Neuronal stem cell (in vitro differentiated cells): Measurements from ENCODE around the gene SNX32.
A peak's percentile ranks its signal among the peaks of the same experiment; 100 is the strongest.

ENCODE experiments used
- DNase-seq: peaks from one replicate; pipeline ENCODE4 v3.0.0-alpha.2; 2013; ENCODE audit warnings: low spot score
- H2AFZ ChIP-seq: one replicate; pipeline ENCODE4 v1.6.1; 2013; ENCODE audit warnings: mild to moderate bottlenecking, low read length, inconsistent platforms
- H2AK5ac ChIP-seq: 2 replicates; pipeline ENCODE4 v1.6.1; 2013; ENCODE audit warnings: low read depth, mild to moderate bottlenecking, inconsistent platforms, low read length, moderate library complexity, mixed read lengths
- H2BK120ac ChIP-seq: 2 replicates; pipeline ENCODE4 v1.6.1; 2013; ENCODE audit warnings: low read depth, mild to moderate bottlenecking, inconsistent platforms, low read length, moderate library complexity, mixed read lengths
- H2BK12ac ChIP-seq: one replicate; pipeline ENCODE4 v1.6.1; 2013; ENCODE audit warnings: low read length, inconsistent platforms
- H2BK15ac ChIP-seq: 2 replicates; pipeline ENCODE4 v1.6.1; 2013; ENCODE audit warnings: mild to moderate bottlenecking, low read length, inconsistent platforms, mixed read lengths
- H2BK5ac ChIP-seq: one replicate; pipeline ENCODE4 v1.6.1; 2013; ENCODE audit warnings: inconsistent platforms, mild to moderate bottlenecking, low read length, moderate library complexity
- H3K14ac ChIP-seq: one replicate; pipeline ENCODE4 v1.6.1; 2013; ENCODE audit warnings: low read length, inconsistent platforms
- H3K18ac ChIP-seq: 2 replicates; pipeline ENCODE4 v1.6.1; 2013; ENCODE audit warnings: low read length, inconsistent platforms
- H3K23ac ChIP-seq: 2 replicates; pipeline ENCODE4 v1.6.1; 2013; ENCODE audit warnings: low read depth, mild to moderate bottlenecking, mixed read lengths, low read length, inconsistent platforms; ENCODE audit not compliant: poor library complexity
- H3K27ac ChIP-seq: replicated peaks from 3 replicates; pipeline ENCODE4 v1.5.1; 2013; ENCODE audit warnings: low read length, inconsistent platforms
- H3K27me3 ChIP-seq, 3 experiments: 2 replicates each; pipeline ENCODE4 v1.6.1; 2013; ENCODE audit warnings: low read length in 3 of 3, mild to moderate bottlenecking in 2 of 3, inconsistent platforms in 1 of 3, low read depth in 1 of 3, mixed read lengths in 1 of 3, moderate library complexity in 1 of 3; ENCODE audit not compliant: control insufficient read depth in 3 of 3, insufficient read depth in 3 of 3
- H3K36me3 ChIP-seq, 2 donors: replicated peaks in 1 of 2; 2 replicates each; pipeline ENCODE4 v1.6.1; 2013; ENCODE audit warnings: low read length in 2 of 2; ENCODE audit not compliant: control insufficient read depth in 2 of 2, insufficient read depth in 2 of 2
- H3K4ac ChIP-seq: 2 replicates; pipeline ENCODE4 v1.6.1; 2013; ENCODE audit warnings: inconsistent platforms, mild to moderate bottlenecking, low read length, moderate library complexity
- H3K4me1 ChIP-seq, 2 donors: 1 replicate in 1 of 2; 2 replicates in 1 of 2; pipeline ENCODE4 v1.6.1; 2013; ENCODE audit warnings: low read length in 2 of 2, low read depth in 1 of 2; ENCODE audit not compliant: control insufficient read depth in 2 of 2, insufficient read depth in 1 of 2
- H3K4me2 ChIP-seq: one replicate; pipeline ENCODE4 v1.6.1; 2013; ENCODE audit warnings: mild to moderate bottlenecking, low read length, inconsistent platforms; ENCODE audit not compliant: insufficient read depth, poor library complexity, severe bottlenecking
- H3K4me3 ChIP-seq, 2 donors: 2 replicates each; pipeline ENCODE4 v1.5.1; 2013; ENCODE audit warnings: low read length in 2 of 2, mild to moderate bottlenecking in 2 of 2, inconsistent platforms in 1 of 2, moderate library complexity in 1 of 2
- H3K79me1 ChIP-seq: one replicate; pipeline ENCODE4 v1.6.1; 2013; ENCODE audit warnings: low read depth, mild to moderate bottlenecking, inconsistent platforms, low read length, moderate library complexity
- H3K9ac ChIP-seq: one replicate; pipeline ENCODE4 v1.6.1; 2013; ENCODE audit warnings: mild to moderate bottlenecking, low read depth, low read length, inconsistent platforms; ENCODE audit not compliant: poor library complexity
- H3K9me3 ChIP-seq, 2 donors: replicated peaks in 1 of 2; 2 replicates each; pipeline versions ENCODE3 to v1.6.1; 2013; ENCODE audit warnings: low read length in 2 of 2, mild to moderate bottlenecking in 2 of 2, inconsistent platforms in 1 of 2, low read depth in 1 of 2, mixed read lengths in 1 of 2, moderate library complexity in 1 of 2; ENCODE audit not compliant: control insufficient read depth in 2 of 2, insufficient read depth in 1 of 2
- H4K8ac ChIP-seq: one replicate; pipeline ENCODE4 v1.6.1; 2013; ENCODE audit warnings: low read depth, mild to moderate bottlenecking, inconsistent platforms, low read length, moderate library complexity
- H4K91ac ChIP-seq: one replicate; pipeline ENCODE4 v1.6.1; 2013; ENCODE audit warnings: low read length, low read depth, mild to moderate bottlenecking, inconsistent platforms; ENCODE audit not compliant: poor library complexity
- WGBS, 2 donors: extraction: QIAGEN DNeasy Blood & Tissue Kit; methylation state at CpG; one replicate each; pipeline ENCODE4 v1.1.7; 2013; ENCODE audit warnings: missing lambda C conversion rate in 2 of 2, mixed read lengths in 1 of 2; ENCODE audit not compliant: insufficient read length in 2 of 2, insufficient replicate concordance in 1 of 2; ENCODE audit errors: extremely low coverage in 2 of 2; 5-methylcytosine and 5-hydroxymethylcytosine counted together

SNX32 gene

GRCh38 chr11:65879617-65880016 lies 45.9 kb downstream of the SNX32 start, which contains the start of gene CTSW:
CTSW (plus strand) TSS chr11:65879837; CDS start chr11:65879855, 18 bp downstream.
- Histone ChIP-seq H2AFZ (no peak within 1 kb of the TSS), H3K18ac (peak within 1 kb of the TSS; percentile 42), H4K8ac (no peak within 1 kb of the TSS), H3K23ac (peak within 1 kb of the TSS; percentile 86), H3K27me3 (no peaks in the 10 kb centered on the region), H2BK120ac (no peak within 1 kb of the TSS), H3K4me1 (peaks cover 0 to 2% of the 10 kb centered on the region in 2 donors), H3K79me1 (no peaks in the 10 kb centered on the region), H3K4ac (no peak within 1 kb of the TSS), H2BK12ac (no peak within 1 kb of the TSS), H2BK15ac (no peak within 1 kb of the TSS), H3K14ac (no peak within 1 kb of the TSS), H4K91ac (no peak within 1 kb of the TSS), H3K9me3 (peaks cover 0 to 2% of the 10 kb centered on the region in 2 donors), H3K4me3 (no peak within 1 kb of the TSS), H2BK5ac (no peak within 1 kb of the TSS), H3K4me2 (no peak within 1 kb of the TSS), H2AK5ac (no peak within 1 kb of the TSS), H3K27ac (no peak within 1 kb of the TSS), H3K9ac (no peak within 1 kb of the TSS), H3K36me3 (peaks cover 17 to 29% of the 10 kb centered on the region in 2 donors)
- no peak for DNase-seq
- no CpG with 5 or more reads among the region's 7 CpGs for WGBS, 2 donors

- DNase-seq: no peak
- no peak overlapping the region for H3K4ac ChIP-seq
- H3K36me3 ChIP-seq: peaks cover 17 to 33% of the 10 kb centered on the region in 2 donors
- no peak overlapping the region for H4K91ac ChIP-seq
- H3K4me2 ChIP-seq: no peak overlapping the region
- H2BK12ac ChIP-seq: no peak overlapping the region
- no peak overlapping the region for H3K18ac ChIP-seq
- peaks cover 0 to 2% of the 10 kb centered on the region in 2 donors for H3K4me1 ChIP-seq
- H3K9ac ChIP-seq: no peak overlapping the region
- no CpG with 5 or more reads among the region's 7 CpGs for WGBS, 2 donors
- H2AFZ ChIP-seq: no peak overlapping the region
- H2BK5ac ChIP-seq: no peak overlapping the region
- peaks cover 0 to 2% of the 10 kb centered on the region in 2 donors for H3K9me3 ChIP-seq
- H3K14ac ChIP-seq: no peak overlapping the region
- H3K79me1 ChIP-seq: no peaks in the 10 kb centered on the region
- no peak overlapping the region for H2AK5ac ChIP-seq
- no peak overlapping the region for H2BK120ac ChIP-seq
- H4K8ac ChIP-seq: no peak overlapping the region
- no peak overlapping the region for H3K4me3 ChIP-seq
- no peak overlapping the region for H2BK15ac ChIP-seq
- H3K23ac ChIP-seq: peak overlapping the region; percentile 86
- no peak overlapping the region for H3K27ac ChIP-seq
- no peaks in the 10 kb centered on the region for H3K27me3 ChIP-seq
Measured at GRCh38 chr11:65880027-65880426, 46.3 kb downstream of the SNX32 start.

- H3K27me3 ChIP-seq: no peaks in the 10 kb centered on the region
- no peaks in the 10 kb centered on the region for H3K79me1 ChIP-seq
- H3K18ac ChIP-seq: peak overlapping the region; percentile 41
- no peak overlapping the region for H3K27ac ChIP-seq
- H3K4ac ChIP-seq: no peak overlapping the region
- H2BK5ac ChIP-seq: no peak overlapping the region
- H2BK120ac ChIP-seq: no peak overlapping the region
- H3K23ac ChIP-seq: no peak overlapping the region
- WGBS, 2 donors: no CpG with 5 or more reads among the region's 7 CpGs
- H3K36me3 ChIP-seq: peaks cover 25 to 42% of the 10 kb centered on the region in 2 donors
- H3K9ac ChIP-seq: no peak overlapping the region
- no peak overlapping the region for H2BK12ac ChIP-seq
- peak overlapping the region; percentile 41 for H2AK5ac ChIP-seq
- peaks cover 0 to 2% of the 10 kb centered on the region in 2 donors for H3K9me3 ChIP-seq
- H4K8ac ChIP-seq: no peak overlapping the region
- no peak overlapping the region for H3K14ac ChIP-seq
- no peak overlapping the region for H4K91ac ChIP-seq
- no peak overlapping the region for H2BK15ac ChIP-seq
- H2AFZ ChIP-seq: no peak overlapping the region
- peaks cover 0 to 2% of the 10 kb centered on the region in 2 donors for H3K4me1 ChIP-seq
- no peak for DNase-seq
- no peak overlapping the region for H3K4me3 ChIP-seq
- no peak overlapping the region for H3K4me2 ChIP-seq
Measured at GRCh38 chr11:65880844-65881421, 47.2 kb downstream of the SNX32 start.

DNA sequence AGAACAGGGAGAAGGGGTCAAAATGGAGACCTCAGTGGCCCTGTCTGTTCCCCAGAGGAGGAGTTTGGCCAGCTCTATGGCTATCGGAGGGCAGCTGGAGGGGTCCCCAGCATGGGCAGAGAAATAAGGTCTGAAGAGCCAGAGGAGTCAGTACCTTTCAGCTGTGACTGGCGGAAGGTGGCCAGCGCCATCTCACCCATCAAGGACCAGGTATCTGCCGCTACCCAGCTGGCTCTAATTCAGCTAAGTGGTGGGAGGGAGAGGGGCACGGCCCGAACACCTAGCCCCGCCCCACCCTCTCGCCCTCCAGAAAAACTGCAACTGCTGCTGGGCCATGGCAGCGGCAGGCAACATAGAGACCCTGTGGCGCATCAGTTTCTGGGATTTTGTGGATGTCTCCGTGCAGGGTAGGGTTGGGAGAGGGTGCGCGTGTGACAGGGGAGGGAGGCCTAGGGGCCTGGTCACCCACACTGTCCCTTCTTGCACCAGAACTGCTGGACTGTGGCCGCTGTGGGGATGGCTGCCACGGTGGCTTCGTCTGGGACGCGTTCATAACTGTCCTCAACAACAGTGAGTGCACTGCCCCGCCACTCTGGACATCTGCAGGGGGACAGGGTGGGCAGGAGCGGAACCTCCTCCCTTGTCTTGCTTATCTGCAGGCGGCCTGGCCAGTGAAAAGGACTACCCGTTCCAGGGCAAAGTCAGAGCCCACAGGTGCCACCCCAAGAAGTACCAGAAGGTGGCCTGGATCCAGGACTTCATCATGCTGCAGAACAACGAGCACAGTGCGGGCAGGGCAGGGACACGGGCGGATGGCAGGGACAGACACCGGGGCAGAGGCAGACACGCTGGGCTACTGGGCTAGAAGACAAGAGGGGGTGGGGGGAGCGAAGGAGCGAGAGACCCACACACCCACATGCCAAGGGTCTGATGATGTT lies 48.6 kb downstream of the SNX32 start:
- DNase-seq: no peak
- Histone ChIP-seq H3K36me3 (peaks cover 33 to 53% of the 10 kb centered on the region in 2 donors), H3K4ac (no peak overlapping the region), H3K27me3 (no peaks in the 10 kb centered on the region), H4K8ac (no peak overlapping the region), H3K14ac (no peak overlapping the region), H2AK5ac (peak overlapping the region; percentile 60), H3K9me3 (peaks cover 0 to 2% of the 10 kb centered on the region in 2 donors), H2BK15ac (no peak overlapping the region), H2BK120ac (no peak overlapping the region), H2AFZ (no peak overlapping the region), H4K91ac (no peak overlapping the region), H2BK5ac (no peak overlapping the region), H2BK12ac (no peak overlapping the region), H3K4me3 (peak overlapping the region in 1 of 2 donors; percentile 6), H3K18ac (no peak overlapping the region), H3K27ac (no peak overlapping the region), H3K9ac (peak overlapping the region; percentile 33), H3K23ac (no peak overlapping the region), H3K79me1 (peaks cover 1% of the 10 kb centered on the region), H3K4me2 (no peak overlapping the region), H3K4me1 (peaks cover 1 to 7% of the 10 kb centered on the region in 2 donors)
- no CpG with 5 or more reads among the region's 30 CpGs for WGBS, 2 donors
